GM19463 (cell line): Measurements from ENCODE around the gene C1orf167.

ENCODE experiments used
- ATAC-seq: cut with Tn5 transposase; IDR thresholded peaks from one replicate; pipeline ENCODE4 v1.9.1; 2021; ENCODE audit warnings: mild to moderate bottlenecking, moderate library complexity; ENCODE audit not compliant: unreplicated experiment

Gene C1orf167

DNA sequence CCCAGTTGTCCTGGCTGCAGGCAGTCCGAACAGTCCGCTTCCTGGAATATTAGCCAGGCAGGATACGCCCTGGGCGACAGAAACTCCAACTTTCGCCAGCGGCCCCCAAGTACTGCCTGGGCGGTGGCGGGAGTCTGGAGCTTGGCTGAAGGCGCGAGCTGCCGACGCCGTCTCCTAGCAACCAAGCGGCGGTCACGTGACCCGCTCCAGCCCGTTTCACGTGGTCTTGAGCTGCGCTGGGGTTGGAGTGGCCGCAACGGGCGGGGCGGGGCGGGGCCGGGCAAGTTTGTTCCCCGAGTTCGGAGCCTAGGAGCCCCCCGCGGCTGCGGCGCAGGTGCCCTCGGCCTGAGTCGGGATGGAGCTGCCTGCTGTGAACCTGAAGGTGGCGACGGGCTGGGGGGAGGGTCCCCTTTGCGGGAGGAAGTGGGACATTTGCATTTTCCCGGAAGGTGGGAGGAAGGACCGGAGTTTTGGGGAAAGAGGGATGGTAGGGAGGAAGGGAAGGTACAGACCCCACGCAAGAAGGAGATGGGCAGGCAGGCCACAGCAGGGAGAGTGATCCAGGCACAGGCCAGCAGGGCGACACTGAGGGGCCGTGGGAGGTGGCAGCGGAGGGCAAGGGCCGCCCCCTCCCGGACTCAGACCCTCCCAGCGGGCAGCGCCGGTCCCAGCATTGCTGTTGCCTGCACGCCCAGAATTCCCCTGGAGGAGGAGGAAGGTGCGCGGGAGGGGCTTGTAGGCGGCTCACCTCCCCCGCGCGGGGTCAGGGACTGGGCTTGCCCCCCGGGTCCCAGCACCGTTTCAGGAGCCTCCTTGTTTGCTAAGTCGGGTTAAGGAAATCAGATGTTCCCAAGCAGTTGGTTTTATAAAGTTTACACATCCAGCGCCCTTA is 25.9 kb upstream of the C1orf167 start, which contains the start of gene AGTRAP:
AGTRAP (plus strand) TSS at position 283 of the 892 bp plus-strand sequence; CDS start at position 356, 73 bp downstream.
- peak; percentile 78 for ATAC-seq

DNA sequence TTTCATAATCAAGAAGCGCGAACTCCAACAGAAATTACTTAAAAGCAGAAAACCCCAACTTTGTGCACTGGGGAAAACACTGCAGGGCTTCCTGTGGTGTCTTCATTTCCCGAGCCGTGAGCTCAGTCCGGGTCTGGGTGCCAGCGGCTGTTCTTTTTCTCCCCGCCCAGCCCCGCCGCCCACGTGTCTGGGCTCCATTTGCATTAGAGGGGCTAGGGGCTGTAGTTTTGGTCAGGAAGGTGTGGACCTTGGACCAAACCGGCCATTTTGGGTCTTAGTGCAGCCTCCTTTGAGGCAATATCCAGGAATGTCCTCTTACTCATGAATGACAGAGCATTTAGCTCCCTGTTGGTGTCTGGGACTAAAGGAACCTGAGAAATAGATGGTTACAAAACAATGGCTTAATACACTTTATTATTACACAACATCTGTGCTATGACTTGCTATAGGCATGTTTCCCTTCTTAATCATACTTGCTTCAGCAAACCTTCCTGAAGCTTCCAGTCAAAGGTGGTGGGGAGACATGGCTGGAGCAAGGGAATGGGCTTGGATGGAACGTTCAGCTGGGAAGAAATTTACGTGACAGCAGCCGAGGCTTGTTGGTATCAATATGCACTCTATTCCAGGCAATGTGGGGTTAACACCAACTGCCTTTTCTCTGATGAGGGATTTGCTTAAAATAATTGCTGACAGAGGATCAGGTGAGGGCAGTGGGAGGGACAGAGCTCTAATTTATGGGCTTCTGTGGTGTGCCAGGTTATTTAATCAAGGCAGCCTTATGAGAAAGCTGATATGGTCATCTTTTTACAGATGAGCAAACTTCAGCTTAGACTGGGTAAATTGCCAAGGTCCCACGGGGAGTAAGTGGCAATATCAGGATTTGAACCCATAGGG is 25.0 kb upstream of the C1orf167 start:
- peak; percentile 40 for ATAC-seq

GRCh38 chr1:11738096-11738495 is 23.9 kb upstream of the C1orf167 start:
- ATAC-seq, result no peak

DNA sequence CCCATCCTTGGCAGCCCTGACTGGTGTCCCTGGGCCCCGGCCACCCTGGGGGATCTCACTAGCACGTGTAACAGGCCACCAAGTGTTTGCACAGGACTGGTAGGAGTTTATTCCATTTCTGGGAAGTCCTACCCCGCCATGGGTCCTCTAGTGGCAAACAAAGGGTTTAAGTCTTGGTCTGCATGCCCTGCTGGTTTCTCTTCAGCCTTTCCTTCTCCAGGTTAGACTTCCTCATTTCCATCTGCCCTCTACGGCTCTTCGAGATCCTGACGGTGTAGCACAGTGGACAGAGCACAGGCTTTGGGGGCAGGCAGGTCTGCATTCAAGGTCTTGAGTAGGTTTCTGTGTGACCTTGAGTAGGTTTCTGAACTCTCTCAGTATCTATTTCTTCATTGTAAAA is 23.2 kb upstream of the C1orf167 start:
- no peak for ATAC-seq

GRCh38 chr1:11740258-11741192 is 21.5 kb upstream of the C1orf167 start:
- ATAC-seq, result no peak

GRCh38 chr1:11741482-11741881 is 20.5 kb upstream of the C1orf167 start:
- no peak for ATAC-seq

DNA sequence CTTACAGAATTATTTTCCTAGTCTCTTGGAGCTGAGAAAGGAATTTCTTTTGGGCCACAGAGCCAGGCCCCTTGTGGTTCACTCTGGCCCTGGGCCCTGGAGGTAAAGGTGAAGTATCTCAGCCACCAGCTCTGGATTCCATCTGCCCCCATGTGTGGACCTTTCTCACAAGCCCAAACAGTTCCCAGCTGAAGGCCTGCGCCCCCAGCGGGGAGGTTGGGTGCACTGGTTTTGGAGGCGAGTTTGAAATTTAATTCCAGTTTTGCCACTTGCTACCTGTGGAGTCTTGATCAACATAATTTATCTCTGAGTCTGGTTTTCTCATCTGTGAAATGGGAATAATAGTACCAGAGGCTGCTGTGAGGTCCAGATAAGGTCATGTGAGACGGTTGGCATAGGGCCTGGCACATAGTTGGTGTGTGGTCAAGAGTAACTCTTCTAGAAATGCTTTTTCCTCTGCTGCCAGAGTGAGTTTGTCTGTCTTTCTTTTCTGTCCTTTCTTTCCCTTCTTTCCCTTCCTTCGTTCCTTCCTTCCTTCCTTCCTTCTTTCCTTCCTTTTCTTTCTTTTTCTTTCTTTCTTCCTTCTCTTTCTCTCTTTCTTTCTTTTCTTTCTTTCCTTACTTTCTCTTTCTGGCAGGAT is 20.0 kb upstream of the C1orf167 start:
- ATAC-seq, result no peak

DNA sequence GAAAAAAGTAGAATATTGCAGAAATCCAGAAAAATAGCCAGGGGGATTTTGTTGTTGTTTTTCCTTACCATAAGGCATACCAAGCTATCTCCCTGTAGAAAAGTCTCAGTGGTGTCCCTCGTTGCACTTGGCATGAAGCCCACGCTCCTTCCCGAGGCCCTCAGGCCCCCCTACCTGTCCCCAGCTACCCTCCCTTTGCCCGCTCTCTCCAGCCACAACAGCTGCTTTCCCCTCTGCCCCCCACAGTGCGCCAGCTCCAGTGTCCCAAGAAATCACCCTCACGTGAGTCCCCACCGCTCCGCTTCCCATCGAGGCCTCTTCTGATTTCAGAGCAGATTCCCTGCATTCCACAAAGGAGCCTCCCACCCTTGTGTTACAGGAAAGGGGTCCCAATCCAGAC is 17.7 kb upstream of the C1orf167 start:
- ATAC-seq, result no peak

DNA sequence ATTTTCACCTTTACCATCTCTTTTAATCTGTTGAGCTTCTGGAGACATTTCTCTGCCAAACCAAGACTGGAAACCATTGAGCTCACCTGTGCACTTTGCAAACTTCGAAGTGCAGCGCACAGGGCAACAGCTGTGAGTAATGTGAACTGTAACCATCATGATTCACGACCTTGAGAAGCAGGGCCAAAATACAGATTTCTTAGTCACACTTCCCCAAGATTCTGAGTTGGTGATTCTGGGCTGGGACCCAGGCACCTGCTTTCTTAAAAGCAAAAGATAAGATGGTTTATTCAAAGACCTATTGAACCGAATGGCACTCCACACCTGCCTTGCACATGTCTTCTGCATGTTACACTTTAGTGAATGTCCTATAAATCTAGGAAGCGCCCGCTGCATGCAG is 15.9 kb upstream of the C1orf167 start:
- ATAC-seq, result no peak

- ATAC-seq, result no peak
Observed at GRCh38 chr1:11746795-11747487, 15.1 kb upstream of the C1orf167 start.

- ATAC-seq, result no peak
Observed at GRCh38 chr1:11748294-11749202, 13.4 kb upstream of the C1orf167 start.

- ATAC-seq, result peak; percentile 51
Observed at GRCh38 chr1:11749203-11749689, 12.7 kb upstream of the C1orf167 start.

DNA sequence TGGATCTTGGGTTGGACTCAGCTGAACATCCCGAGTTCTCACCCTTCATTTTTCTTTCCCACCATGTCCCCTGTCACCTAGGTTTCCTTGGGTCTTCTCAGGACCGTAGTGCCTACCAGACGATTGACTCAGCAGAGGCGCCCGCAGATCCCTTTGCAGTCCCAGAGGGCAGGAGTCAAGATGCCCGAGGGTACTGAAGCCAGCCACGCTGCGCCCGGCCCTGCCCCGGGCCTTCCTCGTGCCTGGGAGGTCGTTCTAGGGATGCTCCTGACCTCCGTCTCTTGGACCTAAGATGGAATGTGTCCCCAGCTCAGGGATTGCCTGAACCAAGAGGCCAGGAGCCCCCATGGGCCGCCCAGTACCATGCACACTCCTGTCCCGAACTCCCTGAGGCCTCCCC is 12.0 kb upstream of the C1orf167 start:
- ATAC-seq, result no peak

GRCh38 chr1:11751087-11751486 is 10.9 kb upstream of the C1orf167 start:
- no peak for ATAC-seq

- ATAC-seq, result no peak
Observed at GRCh38 chr1:11752359-11753088, 9.5 kb upstream of the C1orf167 start.

DNA sequence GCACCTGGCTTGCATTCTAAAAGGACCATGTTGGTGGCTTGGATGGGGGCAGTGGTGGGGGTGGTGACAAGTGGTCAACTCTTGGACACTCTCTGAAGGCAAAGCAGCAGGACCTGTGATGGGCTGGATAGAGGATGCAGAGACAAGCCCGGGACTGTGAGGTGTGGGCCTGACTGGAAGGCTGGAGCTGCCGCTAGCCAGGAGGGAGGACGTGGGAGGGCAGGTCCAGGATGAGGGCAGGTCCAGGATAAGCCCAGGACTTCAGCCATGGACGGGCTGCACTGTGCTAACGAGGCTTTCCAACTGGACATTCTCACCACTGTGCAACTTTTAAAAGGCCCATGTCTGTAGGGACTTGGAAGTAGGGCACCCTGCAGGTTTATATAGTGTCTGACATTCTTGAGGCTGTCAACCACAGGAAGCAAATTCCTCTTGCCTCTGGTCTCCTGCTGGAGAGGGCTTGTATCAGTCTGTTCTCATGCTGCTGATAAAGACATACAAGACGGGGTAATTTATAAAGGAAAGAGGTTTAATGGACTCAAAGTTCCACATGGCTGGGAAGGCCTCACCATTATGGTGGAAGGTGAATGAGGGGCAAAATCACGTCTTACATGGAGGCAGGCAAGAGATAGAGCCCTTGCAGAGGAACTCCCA is 8.3 kb upstream of the C1orf167 start:
- ATAC-seq, result no peak

DNA sequence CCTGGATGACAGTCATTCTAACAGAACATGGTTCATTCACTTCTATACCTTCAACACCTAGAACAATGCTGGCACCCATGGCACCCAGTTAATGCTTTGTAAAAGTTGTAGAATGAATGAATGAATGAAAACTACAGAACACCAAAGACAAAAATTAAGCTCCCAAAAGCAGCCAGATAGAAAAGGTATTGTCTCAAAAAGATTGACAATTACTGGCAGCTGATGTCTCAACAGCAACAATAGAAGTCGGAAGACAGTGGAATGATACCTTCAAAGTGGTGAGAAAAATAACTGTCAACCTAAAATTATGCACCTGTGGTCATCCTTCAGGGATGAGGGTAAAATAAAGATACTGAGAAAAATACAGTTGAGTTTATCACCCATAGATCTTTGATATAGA is 4.9 kb upstream of the C1orf167 start:
- no peak for ATAC-seq
